ENCODE data around the gene WNT3A.

Gene WNT3A

GRCh38 chr1:228012555-228012954, 5.8 kb downstream of the WNT3A start:
- no peak overlapping the region for H3K4me3 ChIP-seq (replicated peaks; ENCODE audit: low read depth, low read length)
- no peaks in the 10 kb centered on the region for H3K36me3 ChIP-seq (ENCODE audit: control insufficient read depth, insufficient read depth, low read length)
- no peak for TF ChIP-seq CTCF (IDR thresholded peaks at IDR 0.05; ENCODE audit: insufficient read depth, low read length, poor library complexity, severe bottlenecking)
- peaks cover 2% of the 10 kb centered on the region; the same call in 1 of the 2 replicates for H3K27me3 ChIP-seq (replicated peaks; ENCODE audit: control insufficient read depth, insufficient read depth, low read length)
- no peak for DNase-seq (ENCODE audit: extremely low read depth, insufficient read length)

GRCh38 chr1:228013131-228013934, 6.5 kb downstream of the WNT3A start:
- H3K4me3 ChIP-seq (replicated peaks; ENCODE audit: low read depth, low read length), result no peak overlapping the region
- DNase-seq (ENCODE audit: extremely low read depth, insufficient read length), result no peak
- no peaks in the 10 kb centered on the region for H3K36me3 ChIP-seq (ENCODE audit: control insufficient read depth, insufficient read depth, low read length)
- no peak for TF ChIP-seq CTCF (IDR thresholded peaks at IDR 0.05; ENCODE audit: insufficient read depth, low read length, poor library complexity, severe bottlenecking)
- H3K27me3 ChIP-seq (replicated peaks; ENCODE audit: control insufficient read depth, insufficient read depth, low read length), result no peaks in the 10 kb centered on the region; the same call in 1 of the 2 replicates

GRCh38 chr1:228013935-228014930, 7.4 kb downstream of the WNT3A start:
- DNase-seq (ENCODE audit: extremely low read depth, insufficient read length), result no peak
- H3K27me3 ChIP-seq (replicated peaks; ENCODE audit: control insufficient read depth, insufficient read depth, low read length), result no peaks in the 10 kb centered on the region; the same call in 1 of the 2 replicates
- H3K36me3 ChIP-seq (ENCODE audit: control insufficient read depth, insufficient read depth, low read length), result no peaks in the 10 kb centered on the region
- TF ChIP-seq CTCF (IDR thresholded peaks at IDR 0.05; ENCODE audit: insufficient read depth, low read length, poor library complexity, severe bottlenecking), result no peak
- H3K4me3 ChIP-seq (replicated peaks; ENCODE audit: low read depth, low read length), result no peak overlapping the region

- no peak for TF ChIP-seq CTCF (IDR thresholded peaks at IDR 0.05; ENCODE audit: insufficient read depth, low read length, poor library complexity, severe bottlenecking)
- no peak for DNase-seq (ENCODE audit: extremely low read depth, insufficient read length)
- no peaks in the 10 kb centered on the region; the same call in 1 of the 2 replicates for H3K27me3 ChIP-seq (replicated peaks; ENCODE audit: control insufficient read depth, insufficient read depth, low read length)
- H3K36me3 ChIP-seq (ENCODE audit: control insufficient read depth, insufficient read depth, low read length), result no peaks in the 10 kb centered on the region
- no peak overlapping the region for H3K4me3 ChIP-seq (replicated peaks; ENCODE audit: low read depth, low read length)
These were observed 8.7 kb downstream of the WNT3A start for GRCh38 chr1:228015276-228016180.

- Histone ChIP-seq H3K36me3 (ENCODE audit: control insufficient read depth, insufficient read depth, low read length) (no peaks in the 10 kb centered on the region), H3K4me3 (replicated peaks; ENCODE audit: low read depth, low read length) (no peak overlapping the region), H3K27me3 (replicated peaks; ENCODE audit: control insufficient read depth, insufficient read depth, low read length) (no peaks in the 10 kb centered on the region; the same call in 1 of the 2 replicates)
- TF ChIP-seq CTCF (IDR thresholded peaks at IDR 0.05; ENCODE audit: insufficient read depth, low read length, poor library complexity, severe bottlenecking), result no peak
- DNase-seq (ENCODE audit: extremely low read depth, insufficient read length), result no peak
These were observed 9.3 kb downstream of the WNT3A start for GRCh38 chr1:228016181-228016510.

Measured in GM06990 (cell line).